Sigmoid colon (tissue), 7 donors: Measurements from ENCODE around the gene LTF. TPM values are rescaled to one million over a fixed set of nuclear protein-coding genes. Genes with fewer than 3 reads are reported as not detected.
A peak's percentile ranks its signal among the peaks of the same experiment; 100 is the strongest.

Source experiments
- DNase-seq: peaks from one replicate; pipeline ENCODE4 v3.0.0-alpha.2; 2019
- H3K27ac ChIP-seq, 4 donors: fragments of 200-600 bp; sonication (generic); one replicate each; pipeline ENCODE4 v1.5.1; 2016 to 2019; ENCODE audit warnings: mild to moderate bottlenecking in 1 of 4
- H3K27me3 ChIP-seq, 3 donors: fragments of 200-600 bp; sonication (generic); one replicate each; pipeline ENCODE4 v1.5.1; 2019; ENCODE audit warnings: mild to moderate bottlenecking in 1 of 3
- H3K36me3 ChIP-seq, 4 donors: fragments of 200-600 bp; sonication (generic); one replicate each; pipeline ENCODE4 v1.5.1; 2016 to 2019
- H3K4me1 ChIP-seq, 4 donors: fragments of 200-600 bp; sonication (generic); one replicate each; pipeline ENCODE4 v1.5.1; 2017 to 2019
- H3K4me3 ChIP-seq, 4 donors: fragments of 200-600 bp; sonication (generic); one replicate each; pipeline ENCODE4 v1.5.1; 2017 to 2019; ENCODE audit warnings: mild to moderate bottlenecking in 2 of 4, moderate library complexity in 1 of 4
- H3K9me3 ChIP-seq, 4 donors: fragments of 200-600 bp in 3 of 4; sonication (generic) in 3 of 4; one replicate each; pipeline versions ENCODE4 v1.5.1 to v1.6.1; 2013 to 2019
- CTCF ChIP-seq, 4 experiments: fragments of 450-650 bp in 3 of 4; fragments of 200-600 bp in 1 of 4; IDR thresholded peaks; one replicate each; pipeline ENCODE4 v1.5.1; 2016 to 2019; ENCODE audit warnings: antibody characterized with exemption in 4 of 4, mild to moderate bottlenecking in 3 of 4, moderate library complexity in 2 of 4
- EP300 ChIP-seq, 4 donors: sonication (generic); formaldehyde crosslinking; IDR thresholded peaks; one replicate each; pipeline ENCODE4 v1.6.1; 2017; ENCODE audit warnings: antibody characterized with exemption in 4 of 4
- POLR2A ChIP-seq, 2 donors: fragments of 450-650 bp; IDR thresholded peaks; one replicate each; pipeline ENCODE4 v1.6.1; 2016; ENCODE audit warnings: antibody characterized with exemption in 2 of 2, mild to moderate bottlenecking in 2 of 2, moderate library complexity in 2 of 2
- POLR2AphosphoS5 ChIP-seq, 4 donors: sonication (generic); formaldehyde crosslinking; IDR thresholded peaks; one replicate each; pipeline ENCODE4 v1.6.1; 2017; ENCODE audit warnings: antibody characterized with exemption in 4 of 4
- WGBS, 2 donors: extraction: QIAGEN DNeasy Blood & Tissue Kit; methylation state at CpG; one replicate each; pipeline ENCODE4 v1.1.7; 2013; 5-methylcytosine and 5-hydroxymethylcytosine counted together
- intact Hi-C: fragments of 100-400 bp; cut with DNase I; formaldehyde crosslinking; loops from one replicate; pipeline ENCODE4 v1.15.1; 2023
- polyA plus RNA-seq, 3 donors: library from polyadenylated mRNA; stranded (reverse); fragments of 200-250 nt; gene quantifications; one replicate each; pipeline ENCODE4 v1.2.3, GENCODE V29; 2013
- total RNA-seq, 4 donors: library from RNA; depleted of rRNA; stranded (reverse); fragments of >200 nt; gene quantifications; one replicate each; pipeline ENCODE4 v1.1.0, GENCODE V29; 2016
- donor health status: healthy with polysubstance abuse.
- donor health status: Bipolar disorder and iron deficiency.
- donor health status: healthy.

The LTF gene
- total and polyA plus RNA-seq, 7 donors, result 0.16 to 38.0 (median 0.36) TPM; not detected in 2

DNA sequence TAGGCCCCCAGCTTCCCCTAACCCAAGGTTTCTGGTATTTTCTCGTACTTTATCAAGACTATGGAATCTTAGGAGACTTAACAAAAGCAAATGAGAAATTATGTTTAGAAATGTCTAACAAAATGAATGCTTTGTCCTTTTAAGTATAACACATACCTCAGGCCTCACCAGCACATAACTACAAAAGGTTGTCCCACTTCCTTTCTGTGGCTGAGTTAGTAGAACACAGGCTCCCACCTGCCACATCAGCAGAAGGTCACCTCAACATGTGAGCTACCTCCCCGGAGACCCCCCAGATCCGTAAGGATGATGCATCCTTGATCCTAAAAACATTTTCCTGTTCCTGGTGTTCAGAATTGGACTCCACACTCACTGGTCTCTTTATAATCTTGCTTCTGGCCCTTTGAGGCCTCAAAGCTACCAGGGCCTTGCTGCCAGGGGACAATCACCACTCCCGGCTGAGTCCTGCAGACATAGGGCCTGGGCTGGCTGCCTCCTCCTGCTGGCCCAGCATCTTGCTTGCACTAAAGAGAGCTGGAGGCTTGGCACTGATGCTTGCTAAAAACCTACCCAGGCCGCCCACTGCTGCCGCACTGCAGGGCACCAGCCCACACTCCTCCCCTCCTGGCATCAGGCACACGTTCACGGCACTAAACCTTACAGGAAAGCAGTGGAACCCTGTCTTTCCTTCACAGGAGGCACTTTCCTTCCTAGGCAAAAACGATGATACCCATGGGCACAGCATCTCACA is 54.8 kb downstream of the LTF start:
- no peaks in the 10 kb centered on the region for H3K4me1 ChIP-seq
- H3K36me3 ChIP-seq, result no peaks in the 10 kb centered on the region
- DNase-seq, result no peak
- peaks cover 0 to 5% (median 0%) of the 10 kb centered on the region in 3 donors for H3K27me3 ChIP-seq
- H3K4me3 ChIP-seq, result no peak overlapping the region
- no peak for TF ChIP-seq CTCF (IDR thresholded peaks at IDR 0.05)
- WGBS, 2 donors, result 83 to 92% methylated on average over 9 of the region's 9 CpGs
- intact Hi-C loops, result no loop called here
- no peaks in the 10 kb centered on the region for H3K9me3 ChIP-seq
- no peak overlapping the region for H3K27ac ChIP-seq

DNA sequence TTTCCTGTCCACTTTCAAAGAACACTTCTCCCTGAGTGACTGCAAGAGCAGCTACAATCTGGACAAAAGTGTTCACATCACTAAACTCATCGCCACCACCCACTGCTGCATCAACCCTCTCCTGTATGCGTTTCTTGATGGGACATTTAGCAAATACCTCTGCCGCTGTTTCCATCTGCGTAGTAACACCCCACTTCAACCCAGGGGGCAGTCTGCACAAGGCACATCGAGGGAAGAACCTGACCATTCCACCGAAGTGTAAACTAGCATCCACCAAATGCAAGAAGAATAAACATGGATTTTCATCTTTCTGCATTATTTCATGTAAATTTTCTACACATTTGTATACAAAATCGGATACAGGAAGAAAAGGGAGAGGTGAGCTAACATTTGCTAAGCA is 55.9 kb downstream of the LTF start:
- no peak overlapping the region for H3K27ac ChIP-seq
- intact Hi-C loops, result no loop called here
- 91 to 95% methylated on average over 7 of the region's 7 CpGs for WGBS, 2 donors

GRCh38 chr3:46407970-46408369 is 56.7 kb downstream of the LTF start:
- 48 to 74% methylated on average over 7 of the region's 7 CpGs for WGBS, 2 donors
- no peak for TF ChIP-seq EP300 (IDR thresholded peaks at IDR 0.05)
- TF ChIP-seq CTCF (IDR thresholded peaks at IDR 0.05), result no peak
- no peak for TF ChIP-seq POLR2AphosphoS5 (IDR thresholded peaks at IDR 0.05)
- TF ChIP-seq POLR2A (IDR thresholded peaks at IDR 0.05), result no peak
- Histone ChIP-seq H3K27me3 (peaks cover 0 to 5% (median 0%) of the 10 kb centered on the region in 3 donors), H3K4me1 (no peaks in the 10 kb centered on the region), H3K27ac (peak overlapping the region; percentile 56 to 70 (median 58)), H3K4me3 (peak overlapping the region in 2 of 4 donors; percentile 20 to 21), H3K36me3 (no peaks in the 10 kb centered on the region), H3K9me3 (no peaks in the 10 kb centered on the region)
- DNase-seq, result no peak
- intact Hi-C loops, result no loop called here

More for the DNA sequence above, 55.9 kb downstream of the LTF start:
- Histone ChIP-seq H3K27me3 (peaks cover 0 to 5% (median 0%) of the 10 kb centered on the region in 3 donors), H3K9me3 (no peaks in the 10 kb centered on the region), H3K4me3 (no peak overlapping the region), H3K36me3 (no peaks in the 10 kb centered on the region), H3K4me1 (no peaks in the 10 kb centered on the region)
- no peak for DNase-seq
- TF ChIP-seq EP300 (IDR thresholded peaks at IDR 0.05), result no peak
- no peak for TF ChIP-seq POLR2AphosphoS5 (IDR thresholded peaks at IDR 0.05)
- no peak for TF ChIP-seq CTCF (IDR thresholded peaks at IDR 0.05)
- no peak for TF ChIP-seq POLR2A (IDR thresholded peaks at IDR 0.05)

DNA sequence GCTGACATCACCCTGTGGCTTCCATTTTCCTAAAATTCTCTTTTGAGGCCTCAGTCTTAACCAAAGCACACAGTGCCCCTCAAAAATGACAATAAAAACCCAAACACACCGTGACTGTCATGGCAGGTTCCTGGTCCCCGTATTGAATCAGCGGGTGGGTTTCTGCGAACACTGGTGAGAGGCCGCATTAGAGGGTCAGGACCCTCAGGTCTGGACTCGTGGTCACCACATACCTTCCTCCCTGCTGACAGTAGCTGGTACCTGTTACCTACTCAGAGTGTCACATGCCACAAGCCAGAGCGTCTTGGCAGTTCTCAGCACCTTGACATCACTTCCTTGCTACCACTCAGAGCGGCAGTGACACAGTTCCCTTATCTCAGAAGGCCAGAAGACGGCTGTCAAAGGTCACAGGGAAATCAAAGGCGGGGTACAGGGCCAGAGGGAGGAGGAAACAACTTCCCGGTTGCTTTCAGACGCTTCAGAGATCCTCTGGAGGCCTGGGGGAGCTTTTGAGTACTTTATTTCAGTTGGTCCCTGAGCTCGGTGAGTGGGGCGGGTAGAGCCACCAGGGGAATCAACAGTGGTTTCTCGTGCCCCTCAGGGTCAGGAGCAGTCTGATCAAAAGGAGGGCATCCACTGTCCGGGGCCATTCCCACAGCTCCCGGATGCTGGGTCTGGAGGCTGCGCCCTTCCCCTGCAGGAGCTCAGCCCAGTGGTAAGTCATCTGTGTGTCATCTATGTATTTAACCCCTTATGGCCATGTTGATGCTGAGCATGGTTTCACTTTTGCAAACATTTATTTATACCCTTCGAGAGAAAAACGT is 57.7 kb downstream of the LTF start, which contains the start of the genes CCR5AS and CCRL2:
CCR5AS (minus strand) TSS at position 279 of the 824 bp plus-strand sequence.
CCRL2 (plus strand) TSS at position 472 of the 824 bp plus-strand sequence. CDS start 821 bp downstream, outside the sequence.
- H3K27ac ChIP-seq, result peak within 1 kb of the TSS; percentile 56 to 70 (median 58)
- DNase-seq, result peak; percentile 76
- no peaks in the 10 kb centered on the region for H3K4me1 ChIP-seq
- WGBS, 2 donors, result 14 to 28% methylated on average over 20 of the region's 20 CpGs
- no peaks in the 10 kb centered on the region for H3K36me3 ChIP-seq
- H3K27me3 ChIP-seq, result peaks cover 0 to 5% (median 0%) of the 10 kb centered on the region in 3 donors
- no peak for TF ChIP-seq EP300 (IDR thresholded peaks at IDR 0.05)
- no peak for TF ChIP-seq POLR2A (IDR thresholded peaks at IDR 0.05)
- TF ChIP-seq CTCF (IDR thresholded peaks at IDR 0.05), result no peak
- TF ChIP-seq POLR2AphosphoS5 (IDR thresholded peaks at IDR 0.05), result peak in 3 of 4 donors; percentile 36 to 52 (median 39)
- peak within 1 kb of the TSS in 2 of 4 donors; percentile 20 to 21 for H3K4me3 ChIP-seq
- intact Hi-C loops, result no loop called here
- H3K9me3 ChIP-seq, result no peaks in the 10 kb centered on the region
